Esophagus muscularis mucosa (tissue), 4 donors: Measurements from ENCODE around the gene ANKS3.

Experiments used
- CTCF ChIP-seq, 3 experiments: fragments of 200-600 bp in 2 of 3; fragments of 450-650 bp in 1 of 3; sonication (generic) in 2 of 3; IDR thresholded peaks; one replicate each; pipeline ENCODE4 v1.5.1; 2017 to 2019; ENCODE audit warnings: antibody characterized with exemption in 3 of 3, mild to moderate bottlenecking in 2 of 3, moderate library complexity in 1 of 3
- EP300 ChIP-seq: sonication (generic); formaldehyde crosslinking; IDR thresholded peaks from one replicate; pipeline ENCODE4 v1.6.1; 2017; ENCODE audit warnings: antibody characterized with exemption
- POLR2A ChIP-seq: fragments of 450-650 bp; IDR thresholded peaks from one replicate; pipeline ENCODE4 v1.6.1; 2017; ENCODE audit warnings: antibody characterized with exemption, moderate library complexity, mild to moderate bottlenecking, low read depth
- POLR2AphosphoS5 ChIP-seq, 2 donors: sonication (generic); formaldehyde crosslinking; IDR thresholded peaks; one replicate each; pipeline ENCODE4 v1.6.1; 2017; ENCODE audit warnings: antibody characterized with exemption in 2 of 2

DNA sequence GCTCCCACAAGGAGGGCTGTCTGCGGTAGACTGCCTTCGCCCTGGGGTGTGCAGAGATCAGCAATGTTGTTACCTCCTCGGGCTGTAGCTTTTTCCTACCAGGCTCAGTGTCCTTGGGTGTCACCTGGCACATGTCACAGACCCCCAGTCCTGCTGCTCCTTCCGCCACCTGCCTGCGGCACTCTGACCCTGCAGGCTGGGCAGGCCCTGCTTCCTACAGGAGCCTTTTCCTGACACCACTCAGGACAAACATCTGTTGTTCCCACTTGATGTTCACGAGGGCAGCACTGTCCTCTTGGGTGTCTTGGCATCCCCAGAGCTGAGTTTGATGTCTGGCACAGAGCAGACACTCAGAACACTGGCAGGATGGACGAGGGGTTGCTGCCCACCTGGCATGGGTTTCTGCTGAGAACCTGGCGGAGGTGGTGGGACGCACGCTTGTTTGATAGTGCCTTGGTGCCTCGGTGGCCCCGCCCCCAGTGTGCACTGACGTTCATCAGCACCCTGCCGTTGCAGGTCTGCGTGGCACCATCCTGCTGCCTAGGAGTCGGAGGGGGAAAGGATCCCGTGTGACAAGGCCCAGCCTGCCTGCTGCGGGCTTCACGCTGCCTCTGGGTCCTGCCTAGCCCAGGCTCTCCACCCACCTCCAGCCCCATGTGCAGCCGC is 67.4 kb downstream of the ANKS3 start:
- TF ChIP-seq EP300 (no peak), CTCF (IDR thresholded peaks at IDR 0.05) (no peak), POLR2AphosphoS5 (IDR thresholded peaks at IDR 0.05) (no peak), POLR2A (no peak)
